A549 (cell line): ENCODE results near the gene HLF. TPM values are rescaled to one million over a fixed set of nuclear protein-coding genes. Genes with fewer than 3 reads are reported as not detected.
A peak's percentile ranks its signal among the peaks of the same experiment; 100 is the strongest.

ENCODE experiments used
- BHLHE40 ChIP-seq: IDR thresholded peaks from 2 replicates; pipeline ENCODE4 v1.6.1; 2012; ENCODE audit warnings: low read depth, low read length, inconsistent platforms
- CEBPB ChIP-seq, 2 experiments: fragments of >200 bp in 1 of 2; sonication (Bioruptor Twin) in 1 of 2; formaldehyde crosslinking in 1 of 2; IDR thresholded peaks; 2 replicates each; pipeline ENCODE4 v1.6.1; 2012 to 2016
- CHD2 ChIP-seq: fragments of 150-350 bp; IDR thresholded peaks from 2 replicates; pipeline ENCODE4 v1.6.1; 2014; ENCODE audit warnings: low read length; ENCODE audit not compliant: partially characterized antibody
- EHF ChIP-seq: fragments of 250-450 bp; sonication (Bioruptor Pico); IDR thresholded peaks from 2 replicates; pipeline ENCODE4 v1.5.0; 2020; ENCODE audit warnings: mild to moderate bottlenecking
- ESRRA ChIP-seq: fragments of 150-350 bp; IDR thresholded peaks from 2 replicates; pipeline ENCODE4 v1.6.1; 2014; ENCODE audit warnings: mild to moderate bottlenecking, low read length, borderline replicate concordance
- FOSB ChIP-seq: fragments of 250-450 bp; sonication (Bioruptor Pico); IDR thresholded peaks from 2 replicates; pipeline ENCODE4 v1.5.0; 2020; ENCODE audit warnings: mild to moderate bottlenecking, moderate library complexity
- FOSL2 ChIP-seq, 2 experiments: fragments of 450-650 bp in 1 of 2; fragments of >200 bp in 1 of 2; sonication (Bioruptor Twin) in 1 of 2; formaldehyde crosslinking; IDR thresholded peaks; 2 replicates each; pipeline versions ENCODE4 v1.5.0 to v1.6.1; 2016 to 2020; ENCODE audit warnings: mild to moderate bottlenecking in 1 of 2, moderate library complexity in 1 of 2
- FOXS1 ChIP-seq: fragments of 250-450 bp; sonication (Bioruptor Pico); IDR thresholded peaks from 2 replicates; pipeline ENCODE4 v1.5.0; 2020; ENCODE audit warnings: mild to moderate bottlenecking, moderate library complexity
- HDAC2 ChIP-seq: fragments of 200-600 bp; sonication (generic); IDR thresholded peaks from 2 replicates; pipeline ENCODE4 v1.6.1; 2016
- HEYL ChIP-seq: fragments of 250-450 bp; sonication (Bioruptor Pico); IDR thresholded peaks from 2 replicates; pipeline ENCODE4 v1.8.0; 2021; ENCODE audit warnings: mild to moderate bottlenecking, moderate library complexity
- HOXA7 ChIP-seq: fragments of 250-450 bp; sonication (Bioruptor Pico); IDR thresholded peaks from 2 replicates; pipeline ENCODE4 v1.5.0; 2020; ENCODE audit warnings: mild to moderate bottlenecking, moderate library complexity
- JUN ChIP-seq, 2 experiments: fragments of >200 bp; sonication (Bioruptor Twin); formaldehyde crosslinking; IDR thresholded peaks; 2 replicates in 1 of 2; 3 replicates in 1 of 2; pipeline ENCODE4 v1.6.1; 2016 to 2017
- JUNB ChIP-seq: fragments of >200 bp; sonication (Bioruptor Twin); formaldehyde crosslinking; IDR thresholded peaks from 2 replicates; pipeline ENCODE4 v1.6.1; 2016
- KDM1A ChIP-seq: fragments of 200-600 bp; sonication (generic); IDR thresholded peaks from 2 replicates; pipeline ENCODE4 v1.6.1; 2016; ENCODE audit warnings: low read depth, mild to moderate bottlenecking
- MAFK ChIP-seq: fragments of 450-650 bp; IDR thresholded peaks from 2 replicates; pipeline ENCODE4 v1.6.1; 2014; ENCODE audit not compliant: partially characterized antibody
- MAZ ChIP-seq: fragments of 150-350 bp; IDR thresholded peaks from 2 replicates; pipeline ENCODE4 v1.6.1; 2014; ENCODE audit warnings: antibody characterized with exemption, low read depth, low read length, borderline replicate concordance
- NFE2L2 ChIP-seq: fragments of 150-350 bp; conservative IDR thresholded peaks from 2 replicates; pipeline ENCODE4 v1.6.1; 2014; ENCODE audit warnings: low read length
- NPAS2 ChIP-seq: fragments of 250-450 bp; sonication (Bioruptor Pico); IDR thresholded peaks from 2 replicates; pipeline ENCODE4 v1.8.0; 2022; ENCODE audit warnings: mild to moderate bottlenecking, moderate library complexity, borderline replicate concordance
- POLR2A ChIP-seq: IDR thresholded peaks from 2 replicates; pipeline ENCODE4 v1.6.1; 2012; ENCODE audit warnings: mild to moderate bottlenecking, low read length
- RARB ChIP-seq: fragments of 250-450 bp; sonication (Bioruptor Pico); IDR thresholded peaks from 2 replicates; pipeline ENCODE4 v1.8.0; 2021; ENCODE audit warnings: mild to moderate bottlenecking, moderate library complexity
- RNF2 ChIP-seq: fragments of 200-600 bp; sonication (generic); IDR thresholded peaks from 2 replicates; pipeline ENCODE4 v1.6.1; 2016; ENCODE audit warnings: low read depth, mild to moderate bottlenecking, antibody characterized with exemption, moderate library complexity, borderline replicate concordance
- SREBF2 ChIP-seq: fragments of 450-650 bp; IDR thresholded peaks from 2 replicates; pipeline ENCODE4 v1.6.1; 2014; ENCODE audit warnings: mild to moderate bottlenecking, moderate library complexity
- TFCP2L1 ChIP-seq: fragments of 250-450 bp; sonication (Bioruptor Pico); IDR thresholded peaks from 2 replicates; pipeline ENCODE4 v1.5.0; 2021; ENCODE audit warnings: mild to moderate bottlenecking
- TP53 ChIP-seq: fragments of 250-450 bp; sonication (Bioruptor Pico); IDR thresholded peaks from 2 replicates; pipeline ENCODE4 v1.5.0; 2021; ENCODE audit warnings: mild to moderate bottlenecking, moderate library complexity
- ZC3H11A ChIP-seq: fragments of 450-650 bp; IDR thresholded peaks from 2 replicates; pipeline ENCODE4 v1.6.1; 2014; ENCODE audit warnings: antibody characterized with exemption, mild to moderate bottlenecking
- ZSCAN20 ChIP-seq: fragments of 250-450 bp; sonication (Bioruptor Pico); IDR thresholded peaks from 2 replicates; pipeline ENCODE4 v1.8.0; 2022; ENCODE audit warnings: mild to moderate bottlenecking, moderate library complexity
- polyA plus RNA-seq, 4 experiments: library from polyadenylated mRNA; depleted of rRNA in 3 of 4; stranded (reverse); fragments of >200 nt; fragmentation: RNase III in 1 of 4; extraction: RNeasy Plus Mini Kit Qiagen cat#74134 plus additional on column Dnase treatment in 1 of 4; gene quantifications; 2 replicates in 3 of 4; 3 replicates in 1 of 4; pipeline ENCODE4 v1.2.3, GENCODE V29; 2011 to 2017
- TF ChIP-seq, protein P1 (sequence below): fragments of 450-650 bp; IDR thresholded peaks from 2 replicates; pipeline ENCODE4 v1.6.1; 2014; ENCODE audit warnings: antibody characterized with exemption
- TF ChIP-seq, protein P2 (sequence below): IDR thresholded peaks from 2 replicates; pipeline ENCODE4 v1.6.1; 2012
- TF ChIP-seq, protein P3 (sequence below): fragments of >200 bp; sonication (Bioruptor Twin); formaldehyde crosslinking; IDR thresholded peaks from 3 replicates; pipeline ENCODE4 v1.5.1; 2016
- TF ChIP-seq, protein P4 (sequence below): fragments of >200 bp; sonication (Bioruptor Twin); formaldehyde crosslinking; IDR thresholded peaks from 3 replicates; pipeline ENCODE4 v1.6.1; 2016
- TF ChIP-seq, protein P5 (sequence below): IDR thresholded peaks from 2 replicates; pipeline ENCODE4 v1.6.1; 2012; ENCODE audit warnings: low read depth, borderline replicate concordance
- TF ChIP-seq, protein P6 (sequence below): fragments of 150-350 bp; IDR thresholded peaks from 2 replicates; pipeline ENCODE4 v1.6.1; 2014; ENCODE audit warnings: low read depth, mild to moderate bottlenecking, low read length
- TF ChIP-seq, protein P7 (sequence below): fragments of 250-450 bp; sonication (Bioruptor Pico); IDR thresholded peaks from 2 replicates; pipeline ENCODE4 v1.5.0; 2021; ENCODE audit warnings: mild to moderate bottlenecking, moderate library complexity, borderline replicate concordance
- TF ChIP-seq, protein P8 (sequence below): fragments of 250-450 bp; sonication (Bioruptor Pico); IDR thresholded peaks from 2 replicates; pipeline ENCODE4 v1.5.0; 2020; ENCODE audit warnings: low read depth, mild to moderate bottlenecking, moderate library complexity

HLF gene
- polyA plus RNA-seq, 2 of the 4 experiments (the other 2 are of a cell fraction) = 0.35 to 1.0 TPM

DNA sequence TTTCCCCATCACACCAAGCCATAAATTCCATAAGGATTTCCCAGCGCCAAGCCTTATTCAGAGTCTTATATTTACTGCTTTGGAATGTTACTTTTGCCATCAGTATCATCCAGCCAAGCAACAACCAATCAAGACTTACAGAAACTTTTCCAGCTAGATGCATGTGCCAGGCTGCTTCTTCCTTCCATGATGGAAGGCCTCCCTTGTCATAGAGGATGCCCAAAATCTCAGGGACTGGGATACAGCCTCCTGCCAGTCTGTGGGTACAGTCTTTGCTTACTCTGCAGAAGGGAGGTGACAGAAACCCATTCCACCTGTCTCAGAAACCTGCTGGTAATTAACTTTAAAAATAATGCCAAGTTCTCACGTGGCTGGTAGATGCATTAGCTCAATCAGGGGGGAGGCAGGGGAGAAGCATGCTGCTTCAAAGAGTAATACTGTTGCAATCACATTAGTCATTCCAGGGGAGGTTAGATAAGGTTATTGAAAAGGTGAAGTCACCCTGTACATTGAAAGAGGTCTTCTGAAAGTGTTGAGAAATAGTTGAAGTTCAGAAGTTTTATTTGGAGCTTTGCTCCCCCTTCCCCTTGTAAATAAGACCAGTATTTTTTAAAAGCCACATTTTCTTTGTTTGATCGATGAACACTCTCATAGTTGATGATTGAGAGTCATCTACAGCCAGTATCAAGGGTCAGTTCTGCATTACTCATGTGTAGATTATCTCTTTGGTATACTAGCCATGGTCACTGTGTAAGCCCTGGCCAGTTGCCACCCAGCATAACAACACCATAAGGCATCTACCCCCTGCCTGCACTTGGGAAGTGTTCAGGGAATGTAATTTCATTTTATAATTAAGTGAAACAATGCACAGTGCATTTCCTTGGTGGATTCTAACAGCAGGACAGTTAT is 22.2 kb downstream of the HLF start (continued):
- TF ChIP-seq, protein P1, sequence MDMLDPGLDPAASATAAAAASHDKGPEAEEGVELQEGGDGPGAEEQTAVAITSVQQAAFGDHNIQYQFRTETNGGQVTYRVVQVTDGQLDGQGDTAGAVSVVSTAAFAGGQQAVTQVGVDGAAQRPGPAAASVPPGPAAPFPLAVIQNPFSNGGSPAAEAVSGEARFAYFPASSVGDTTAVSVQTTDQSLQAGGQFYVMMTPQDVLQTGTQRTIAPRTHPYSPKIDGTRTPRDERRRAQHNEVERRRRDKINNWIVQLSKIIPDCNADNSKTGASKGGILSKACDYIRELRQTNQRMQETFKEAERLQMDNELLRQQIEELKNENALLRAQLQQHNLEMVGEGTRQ = no peak
- TF ChIP-seq, protein P2, sequence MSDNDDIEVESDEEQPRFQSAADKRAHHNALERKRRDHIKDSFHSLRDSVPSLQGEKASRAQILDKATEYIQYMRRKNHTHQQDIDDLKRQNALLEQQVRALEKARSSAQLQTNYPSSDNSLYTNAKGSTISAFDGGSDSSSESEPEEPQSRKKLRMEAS = peak; percentile 89
- TF ChIP-seq FOSB (CRISPR knock-in tag) (no peak), RNF2 (no peak), HDAC2 (no peak), NPAS2 (CRISPR knock-in tag) (no peak), SREBF2 (no peak), CEBPB (IDR thresholded peaks at IDR 0.05) (peak; percentile 96 to 98), FOSL2 (IDR thresholded peaks at IDR 0.05) (peak; percentile 93), FOSL2 (CRISPR knock-in tag; IDR thresholded peaks at IDR 0.05) (peak; percentile 89), ESRRA (peak; percentile 50; the same call in 1 of the 2 replicates), FOXS1 (CRISPR knock-in tag) (no peak), RARB (CRISPR knock-in tag) (no peak), TP53 (no peak), TFCP2L1 (CRISPR knock-in tag) (no peak), MAZ (no peak), ZSCAN20 (CRISPR knock-in tag) (no peak), CHD2 (no peak), BHLHE40 (peak; percentile 49), HEYL (CRISPR knock-in tag) (no peak), HOXA7 (CRISPR knock-in tag) (0 out of 2 replicates have a peak, but pooled peaks have one; percentile 29), KDM1A (no peak), JUNB (peak; percentile 98), ZC3H11A (no peak), JUN (IDR thresholded peaks at IDR 0.05) (peak; percentile 97 to 98), MAFK (peak; percentile 3), NFE2L2 (no peak), EHF (CRISPR knock-in tag) (no peak), POLR2A (no peak)
- TF ChIP-seq, protein P3, sequence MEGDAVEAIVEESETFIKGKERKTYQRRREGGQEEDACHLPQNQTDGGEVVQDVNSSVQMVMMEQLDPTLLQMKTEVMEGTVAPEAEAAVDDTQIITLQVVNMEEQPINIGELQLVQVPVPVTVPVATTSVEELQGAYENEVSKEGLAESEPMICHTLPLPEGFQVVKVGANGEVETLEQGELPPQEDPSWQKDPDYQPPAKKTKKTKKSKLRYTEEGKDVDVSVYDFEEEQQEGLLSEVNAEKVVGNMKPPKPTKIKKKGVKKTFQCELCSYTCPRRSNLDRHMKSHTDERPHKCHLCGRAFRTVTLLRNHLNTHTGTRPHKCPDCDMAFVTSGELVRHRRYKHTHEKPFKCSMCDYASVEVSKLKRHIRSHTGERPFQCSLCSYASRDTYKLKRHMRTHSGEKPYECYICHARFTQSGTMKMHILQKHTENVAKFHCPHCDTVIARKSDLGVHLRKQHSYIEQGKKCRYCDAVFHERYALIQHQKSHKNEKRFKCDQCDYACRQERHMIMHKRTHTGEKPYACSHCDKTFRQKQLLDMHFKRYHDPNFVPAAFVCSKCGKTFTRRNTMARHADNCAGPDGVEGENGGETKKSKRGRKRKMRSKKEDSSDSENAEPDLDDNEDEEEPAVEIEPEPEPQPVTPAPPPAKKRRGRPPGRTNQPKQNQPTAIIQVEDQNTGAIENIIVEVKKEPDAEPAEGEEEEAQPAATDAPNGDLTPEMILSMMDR = no peak
- TF ChIP-seq, protein P4, sequence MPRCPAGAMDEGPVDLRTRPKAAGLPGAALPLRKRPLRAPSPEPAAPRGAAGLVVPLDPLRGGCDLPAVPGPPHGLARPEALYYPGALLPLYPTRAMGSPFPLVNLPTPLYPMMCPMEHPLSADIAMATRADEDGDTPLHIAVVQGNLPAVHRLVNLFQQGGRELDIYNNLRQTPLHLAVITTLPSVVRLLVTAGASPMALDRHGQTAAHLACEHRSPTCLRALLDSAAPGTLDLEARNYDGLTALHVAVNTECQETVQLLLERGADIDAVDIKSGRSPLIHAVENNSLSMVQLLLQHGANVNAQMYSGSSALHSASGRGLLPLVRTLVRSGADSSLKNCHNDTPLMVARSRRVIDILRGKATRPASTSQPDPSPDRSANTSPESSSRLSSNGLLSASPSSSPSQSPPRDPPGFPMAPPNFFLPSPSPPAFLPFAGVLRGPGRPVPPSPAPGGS = peak; percentile 94; the same call in 2 of the 3 replicates
- TF ChIP-seq, protein P5, sequence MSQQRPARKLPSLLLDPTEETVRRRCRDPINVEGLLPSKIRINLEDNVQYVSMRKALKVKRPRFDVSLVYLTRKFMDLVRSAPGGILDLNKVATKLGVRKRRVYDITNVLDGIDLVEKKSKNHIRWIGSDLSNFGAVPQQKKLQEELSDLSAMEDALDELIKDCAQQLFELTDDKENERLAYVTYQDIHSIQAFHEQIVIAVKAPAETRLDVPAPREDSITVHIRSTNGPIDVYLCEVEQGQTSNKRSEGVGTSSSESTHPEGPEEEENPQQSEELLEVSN = 0 out of 2 replicates have a peak, but pooled peaks have one; percentile 49
- TF ChIP-seq, protein P6, sequence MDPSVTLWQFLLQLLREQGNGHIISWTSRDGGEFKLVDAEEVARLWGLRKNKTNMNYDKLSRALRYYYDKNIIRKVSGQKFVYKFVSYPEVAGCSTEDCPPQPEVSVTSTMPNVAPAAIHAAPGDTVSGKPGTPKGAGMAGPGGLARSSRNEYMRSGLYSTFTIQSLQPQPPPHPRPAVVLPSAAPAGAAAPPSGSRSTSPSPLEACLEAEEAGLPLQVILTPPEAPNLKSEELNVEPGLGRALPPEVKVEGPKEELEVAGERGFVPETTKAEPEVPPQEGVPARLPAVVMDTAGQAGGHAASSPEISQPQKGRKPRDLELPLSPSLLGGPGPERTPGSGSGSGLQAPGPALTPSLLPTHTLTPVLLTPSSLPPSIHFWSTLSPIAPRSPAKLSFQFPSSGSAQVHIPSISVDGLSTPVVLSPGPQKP = no peak
- TF ChIP-seq, protein P7, sequence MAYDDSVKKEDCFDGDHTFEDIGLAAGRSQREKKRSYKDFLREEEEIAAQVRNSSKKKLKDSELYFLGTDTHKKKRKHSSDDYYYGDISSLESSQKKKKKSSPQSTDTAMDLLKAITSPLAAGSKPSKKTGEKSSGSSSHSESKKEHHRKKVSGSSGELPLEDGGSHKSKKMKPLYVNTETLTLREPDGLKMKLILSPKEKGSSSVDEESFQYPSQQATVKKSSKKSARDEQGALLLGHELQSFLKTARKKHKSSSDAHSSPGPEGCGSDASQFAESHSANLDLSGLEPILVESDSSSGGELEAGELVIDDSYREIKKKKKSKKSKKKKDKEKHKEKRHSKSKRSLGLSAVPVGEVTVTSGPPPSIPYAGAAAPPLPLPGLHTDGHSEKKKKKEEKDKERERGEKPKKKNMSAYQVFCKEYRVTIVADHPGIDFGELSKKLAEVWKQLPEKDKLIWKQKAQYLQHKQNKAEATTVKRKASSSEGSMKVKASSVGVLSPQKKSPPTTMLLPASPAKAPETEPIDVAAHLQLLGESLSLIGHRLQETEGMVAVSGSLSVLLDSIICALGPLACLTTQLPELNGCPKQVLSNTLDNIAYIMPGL (CRISPR knock-in tag) = no peak
- TF ChIP-seq, protein P8, sequence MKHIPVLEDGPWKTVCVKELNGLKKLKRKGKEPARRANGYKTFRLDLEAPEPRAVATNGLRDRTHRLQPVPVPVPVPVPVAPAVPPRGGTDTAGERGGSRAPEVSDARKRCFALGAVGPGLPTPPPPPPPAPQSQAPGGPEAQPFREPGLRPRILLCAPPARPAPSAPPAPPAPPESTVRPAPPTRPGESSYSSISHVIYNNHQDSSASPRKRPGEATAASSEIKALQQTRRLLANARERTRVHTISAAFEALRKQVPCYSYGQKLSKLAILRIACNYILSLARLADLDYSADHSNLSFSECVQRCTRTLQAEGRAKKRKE (CRISPR knock-in tag) = peak; percentile 43; the same call in 1 of the 2 replicates
